Epithelial cell of esophagus (primary cell): ENCODE data around the gene FIGNL1.

ENCODE experiments used
- DNase-seq: peaks from one replicate; pipeline ENCODE4 v3.0.0; 2010; ENCODE audit warnings: low read depth
- H3K4me3 ChIP-seq: 2 replicates; pipeline ENCODE4 v1.5.1; 2011; ENCODE audit warnings: mild to moderate bottlenecking, low read length, control low read depth
- CTCF ChIP-seq: IDR thresholded peaks from 2 replicates; pipeline ENCODE4 v1.5.1; 2011; ENCODE audit warnings: low read depth, mild to moderate bottlenecking, low read length, control low read depth, inconsistent platforms; ENCODE audit not compliant: insufficient read depth; ENCODE audit errors: missing control alignments

The FIGNL1 gene

GRCh38 chr7:50409856-50410745 lies 40.0 kb downstream of the FIGNL1 start:
- DNase-seq = no peak
- TF ChIP-seq CTCF = no peak
- no peak overlapping the region for H3K4me3 ChIP-seq

- DNase-seq = no peak
- TF ChIP-seq CTCF = no peak
- H3K4me3 ChIP-seq = no peak overlapping the region
Observed at GRCh38 chr7:50406935-50407334, 43.2 kb downstream of the FIGNL1 start.

GRCh38 chr7:50405221-50405620 lies 44.9 kb downstream of the FIGNL1 start:
- DNase-seq = no peak
- no peak for TF ChIP-seq CTCF
- no peak overlapping the region for H3K4me3 ChIP-seq

GRCh38 chr7:50404392-50404791 lies 45.8 kb downstream of the FIGNL1 start:
- H3K4me3 ChIP-seq = no peak overlapping the region
- DNase-seq = no peak
- no peak for TF ChIP-seq CTCF

- DNase-seq = peak; percentile 5
- no peak for TF ChIP-seq CTCF
- H3K4me3 ChIP-seq = no peak overlapping the region
Observed at GRCh38 chr7:50400114-50400513, 50.0 kb downstream of the FIGNL1 start.

- TF ChIP-seq CTCF = no peak
Observed at GRCh38 chr7:50399635-50400034, 50.5 kb downstream of the FIGNL1 start.

GRCh38 chr7:50399206-50399605 lies 50.9 kb downstream of the FIGNL1 start:
- DNase-seq = no peak
- no peak overlapping the region for H3K4me3 ChIP-seq

More at GRCh38 chr7:50399635-50400034, 50.5 kb downstream of the FIGNL1 start:
- DNase-seq = no peak
- no peak overlapping the region for H3K4me3 ChIP-seq

More at GRCh38 chr7:50399206-50399605, 50.9 kb downstream of the FIGNL1 start:
- no peak for TF ChIP-seq CTCF
